Heart right ventricle (tissue), 16 donors: ENCODE data around the gene SALL1. TPM values are rescaled to one million over a fixed set of nuclear protein-coding genes. Genes with fewer than 3 reads are reported as not detected.

ENCODE experiments used
- ATAC-seq, 8 donors: fragments of 200-7000 bp; cut with Tn5 transposase; one replicate each; pipeline ENCODE4 v1.9.1; 2020; ENCODE audit warnings: mild to moderate bottlenecking in 8 of 8, moderate library complexity in 8 of 8, moderate number of reproducible peaks in 1 of 8
- DNase-seq, 2 donors: peaks; one replicate each; pipeline ENCODE4 v3.0.0-alpha.2; 2020
- H3K27ac ChIP-seq, 10 donors: fragments of 200-600 bp; sonication (generic) in 2 of 10; one replicate each; pipeline versions ENCODE4 v1.5.0 to v1.8.0; 2020 to 2022; ENCODE audit warnings: mild to moderate bottlenecking in 3 of 10
- H3K27me3 ChIP-seq, 7 donors: fragments of 200-600 bp; one replicate each; pipeline ENCODE4 v1.8.0; 2021 to 2022; ENCODE audit warnings: mild to moderate bottlenecking in 2 of 7
- H3K36me3 ChIP-seq, 9 donors: fragments of 200-600 bp; sonication (generic) in 1 of 9; one replicate each; pipeline versions ENCODE4 v1.5.0 to v1.8.0; 2020 to 2022; ENCODE audit warnings: mild to moderate bottlenecking in 2 of 9
- H3K4me1 ChIP-seq, 9 donors: fragments of 200-600 bp; sonication (generic) in 1 of 9; one replicate each; pipeline versions ENCODE4 v1.5.0 to v1.8.0; 2020 to 2022; ENCODE audit warnings: mild to moderate bottlenecking in 4 of 9
- H3K4me3 ChIP-seq, 10 donors: fragments of 200-600 bp; sonication (generic) in 2 of 10; one replicate each; pipeline versions ENCODE4 v1.5.0 to v1.8.0; 2020 to 2022; ENCODE audit warnings: mild to moderate bottlenecking in 7 of 10, moderate library complexity in 2 of 10
- H3K9me3 ChIP-seq, 11 donors: fragments of 200-600 bp in 10 of 11; sonication (generic) in 2 of 11; one replicate each; pipeline versions ENCODE4 v1.5.0 to v1.8.0; 2013 to 2022; ENCODE audit warnings: mild to moderate bottlenecking in 2 of 11, control low read depth in 1 of 11, moderate library complexity in 1 of 11
- CTCF ChIP-seq, 9 donors: fragments of 200-600 bp; sonication (generic) in 2 of 9; IDR thresholded peaks; one replicate each; pipeline versions ENCODE4 v1.5.0 to v1.8.0; 2021 to 2022; ENCODE audit warnings: antibody characterized with exemption in 9 of 9, mild to moderate bottlenecking in 5 of 9, moderate library complexity in 1 of 9
- WGBS, 2 donors: extraction: QIAGEN DNeasy Blood & Tissue Kit; methylation state at CpG; one replicate each; pipeline ENCODE4 v1.1.7; 2013; ENCODE audit warnings: inconsistent platforms in 1 of 2; 5-methylcytosine and 5-hydroxymethylcytosine counted together
- intact Hi-C, 10 donors: fragments of 100-400 bp; cut with DNase I; formaldehyde crosslinking; loops; one replicate each; pipeline versions ENCODE4 v1.11.1 to v1.14.2; 2022
- polyA plus RNA-seq, 2 donors: library from polyadenylated mRNA; stranded (reverse); fragments of 200-250 nt; gene quantifications; one replicate each; pipeline ENCODE4 v1.2.3, GENCODE V29; 2013
- total RNA-seq, 10 donors: library from RNA; stranded (reverse); fragmentation: NEBNext Ultra II Directional in 3 of 10; extraction: Animal tissue kit (Norgen Biotek cat#: 25700) in 3 of 10; gene quantifications; one replicate each; pipeline versions ENCODE4 v1.2.1 to v1.2.4, GENCODE V29; 2021 to 2023
- donor health status: Arrhythmogenic right ventricular cardiomyopathy.
- donor health status: ischemic (EF 13 %, LVEDD 7.1; RV severe dilation, severe dysfunction).
- donor health status: healthy with polysubstance abuse.
- donor health status: DM: no; HTN: yes; CAD: no.
- donor health status: DM: no; HTN: no; CAD: no.
- donor health status: ischemic (EF 25% LVEDD 6.9; RV normal size, moderate dysfunction).
- donor health status: ischemic (EF 25% LVEDD 5.7; RV mildly dilated, moderate dysfunction).
- donor health status: healthy.
- donor health status: DM: yes; HTN: yes; CAD: no.
- donor health status: Ischemic cardiomyopathy.
- donor health status: ischemic (EF 35%, LVEDD 5.7; RV mildly dilated, moderate dysfunction).
- donor health status: nonischemic (EF 11% LVEDD 7.7; RV severe dilation, severe dysfunction).
- donor health status: DM: yes; HTN: yes; CAD: no.
- donor health status: PGD.
- donor health status: ischemic (EF 29% LVEDD 5.4; RV normal size, mild dysfunction).
- donor health status: nonischemic (EF 23%, LVEDD 6.1; RV moderate dilation, normal function).

The SALL1 gene
- total and polyA plus RNA-seq, 12 donors = 0.05 to 2.0 (median 0.32) TPM; not detected in 1

- DNase-seq (no peak), ATAC-seq (no peak)
- intact Hi-C loops = no loop called here
- Histone ChIP-seq H3K27me3 (peaks cover 0 to 69% (median 31%) of the 10 kb centered on the region in 7 donors), H3K4me1 (no peaks in the 10 kb centered on the region), H3K9me3 (no peaks in the 10 kb centered on the region), H3K4me3 (no peak overlapping the region), H3K27ac (no peak overlapping the region), H3K36me3 (no peaks in the 10 kb centered on the region)
- 55 to 56% methylated on average over 8 of the region's 8 CpGs for WGBS, 2 donors
- TF ChIP-seq CTCF (IDR thresholded peaks at IDR 0.05) = no peak
These were observed 31.5 kb downstream of the SALL1 start for GRCh38 chr16:51119556-51119955.

GRCh38 chr16:51116353-51116752 is 34.7 kb downstream of the SALL1 start:
- H3K4me1 ChIP-seq = peaks cover 0 to 9% (median 0%) of the 10 kb centered on the region in 9 donors
- peaks cover 0 to 73% (median 60%) of the 10 kb centered on the region in 7 donors for H3K27me3 ChIP-seq
- no peak overlapping the region for H3K27ac ChIP-seq
- intact Hi-C loops = no loop called here
- WGBS, 2 donors = 42 to 52% methylated on average over 4 of the region's 4 CpGs
- no peaks in the 10 kb centered on the region for H3K9me3 ChIP-seq
- no peak overlapping the region for H3K4me3 ChIP-seq
- no peak for ATAC-seq
- TF ChIP-seq CTCF (IDR thresholded peaks at IDR 0.05) = no peak
- H3K36me3 ChIP-seq = no peaks in the 10 kb centered on the region
- no peak for DNase-seq

GRCh38 chr16:51114382-51114781 is 36.7 kb downstream of the SALL1 start:
- H3K4me1 ChIP-seq = peaks cover 0 to 9% (median 0%) of the 10 kb centered on the region in 9 donors
- H3K9me3 ChIP-seq = no peaks in the 10 kb centered on the region
- ATAC-seq = peak in 1 of 8 donors; percentile 13
- H3K4me3 ChIP-seq = no peak overlapping the region
- DNase-seq = no peak
- WGBS, 2 donors = 36 to 38% methylated on average over 9 of the region's 9 CpGs
- no peak overlapping the region for H3K27ac ChIP-seq
- H3K36me3 ChIP-seq = no peaks in the 10 kb centered on the region
- TF ChIP-seq CTCF (IDR thresholded peaks at IDR 0.05) = no peak
- intact Hi-C loops = no loop called here
- H3K27me3 ChIP-seq = peaks cover 0 to 68% (median 62%) of the 10 kb centered on the region in 7 donors

- no peak for DNase-seq
- no peak for TF ChIP-seq CTCF (IDR thresholded peaks at IDR 0.05)
- H3K27me3 ChIP-seq = peaks cover 0 to 72% (median 58%) of the 10 kb centered on the region in 7 donors
- H3K36me3 ChIP-seq = no peaks in the 10 kb centered on the region
- WGBS, 2 donors = 4% methylated on average over 50 of the region's 50 CpGs
- no peak for ATAC-seq
- peaks cover 0 to 9% (median 0%) of the 10 kb centered on the region in 9 donors for H3K4me1 ChIP-seq
- H3K9me3 ChIP-seq = no peaks in the 10 kb centered on the region
- intact Hi-C loops = no loop called here
- peak overlapping the region in 5 of 10 donors; percentile 10 to 26 (median 18) for H3K4me3 ChIP-seq
- H3K27ac ChIP-seq = no peak overlapping the region
These were observed 37.6 kb downstream of the SALL1 start for GRCh38 chr16:51113236-51114125.
